GM23338 (cell line): ENCODE data around the gene CAPN8. TPM values are rescaled to one million over a fixed set of nuclear protein-coding genes. Genes with fewer than 3 reads are reported as not detected.

ENCODE experiments used
- ATAC-seq: fragments of 200-7000 bp; cut with Tn5 transposase; 3 replicates; pipeline ENCODE4 v1.9.1; 2020
- DNase-seq: peaks from one replicate; pipeline ENCODE4 v3.0.0-alpha.2; 2015; ENCODE audit warnings: low spot score
- H2AFZ ChIP-seq: fragments of 200-600 bp; sonication (generic); 2 replicates; pipeline ENCODE4 v1.8.0; 2016; ENCODE audit warnings: antibody characterized with exemption, mild to moderate bottlenecking, moderate library complexity
- H3F3A ChIP-seq: fragments of 200-600 bp; sonication (generic); replicated peaks from 2 replicates; pipeline ENCODE4 v1.8.0; 2017; ENCODE audit warnings: antibody characterized with exemption, mixed run types, low read depth
- H3K27ac ChIP-seq: fragments of 200-600 bp; sonication (generic); 2 replicates; pipeline ENCODE4 v1.6.1; 2016; ENCODE audit warnings: low read depth
- H3K27me3 ChIP-seq: fragments of 200-600 bp; sonication (generic); 2 replicates; pipeline ENCODE4 v1.8.0; 2016; ENCODE audit warnings: mild to moderate bottlenecking, mixed run types, moderate library complexity; ENCODE audit not compliant: insufficient read depth
- H3K36me3 ChIP-seq: fragments of 200-600 bp; sonication (generic); 2 replicates; pipeline ENCODE4 v1.8.0; 2016; ENCODE audit warnings: mild to moderate bottlenecking; ENCODE audit not compliant: insufficient read depth
- H3K4me1 ChIP-seq: fragments of 200-600 bp; sonication (generic); 2 replicates; pipeline ENCODE4 v1.8.0; 2016; ENCODE audit warnings: mild to moderate bottlenecking, moderate library complexity; ENCODE audit not compliant: insufficient read depth
- H3K4me2 ChIP-seq: fragments of 200-600 bp; sonication (generic); 2 replicates; pipeline ENCODE4 v1.7.1; 2017; ENCODE audit warnings: mixed run types
- H3K4me3 ChIP-seq: fragments of 200-600 bp; sonication (generic); 2 replicates; pipeline ENCODE4 v1.6.1; 2016; ENCODE audit warnings: mixed run types
- H3K79me2 ChIP-seq: fragments of 200-600 bp; sonication (generic); replicated peaks from 2 replicates; pipeline ENCODE4 v1.8.0; 2017; ENCODE audit warnings: mild to moderate bottlenecking; ENCODE audit not compliant: insufficient read depth
- H3K9me2 ChIP-seq: fragments of 200-600 bp; sonication (generic); 2 replicates; pipeline ENCODE4 v1.8.0; 2017; ENCODE audit not compliant: insufficient read depth
- H4K20me1 ChIP-seq: fragments of 200-600 bp; sonication (generic); replicated peaks from 2 replicates; pipeline ENCODE4 v1.8.0; 2017; ENCODE audit warnings: mild to moderate bottlenecking; ENCODE audit not compliant: insufficient read depth
- H3K27ac Mint-ChIP-seq: 2 replicates; pipeline ENCODE4 v1.8.0; 2020; ENCODE audit warnings: inconsistent platforms, mild to moderate bottlenecking, moderate library complexity, mixed read lengths
- H3K27me3 Mint-ChIP-seq: 3 replicates; pipeline ENCODE4 v1.8.0; 2022; ENCODE audit warnings: low read depth, mild to moderate bottlenecking, moderate library complexity, mixed read lengths, inconsistent platforms; ENCODE audit not compliant: insufficient read depth, poor library complexity
- H3K36me3 Mint-ChIP-seq: 3 replicates; pipeline ENCODE4 v1.8.0; 2021; ENCODE audit warnings: low read depth, mild to moderate bottlenecking, inconsistent platforms, moderate library complexity, mixed read lengths
- H3K4me1 Mint-ChIP-seq: 3 replicates; pipeline ENCODE4 v1.8.0; 2020; ENCODE audit warnings: mild to moderate bottlenecking, inconsistent platforms, mixed read lengths
- H3K4me3 Mint-ChIP-seq: 3 replicates; pipeline ENCODE4 v1.8.0; 2021; ENCODE audit warnings: moderate library complexity, mild to moderate bottlenecking, inconsistent platforms, mixed read lengths
- H3K9me3 Mint-ChIP-seq: 3 replicates; pipeline ENCODE4 v1.8.0; 2020; ENCODE audit warnings: moderate library complexity, mild to moderate bottlenecking, inconsistent platforms, mixed read lengths
- CREB1 ChIP-seq: fragments of 250-450 bp; sonication (Bioruptor Pico); IDR thresholded peaks from 2 replicates; pipeline ENCODE4 v1.5.0; 2020; ENCODE audit warnings: low read depth, mild to moderate bottlenecking, moderate library complexity
- CTCF ChIP-seq, 2 experiments: fragments of 200-600 bp in 1 of 2; sonication (generic) in 1 of 2; conservative IDR thresholded peaks; 2 replicates each; pipeline versions ENCODE4 v1.5.1 to v1.6.1; 2016 to 2017; ENCODE audit warnings: antibody characterized with exemption in 2 of 2, low read depth in 2 of 2, mild to moderate bottlenecking in 2 of 2, moderate library complexity in 1 of 2
- EZH2 ChIP-seq: fragments of 200-600 bp; sonication (generic); IDR thresholded peaks from one replicate; pipeline ENCODE4 v1.8.0; 2017; ENCODE audit warnings: antibody characterized with exemption, mild to moderate bottlenecking, low read depth; ENCODE audit not compliant: unreplicated experiment
- EZH2phosphoT487 ChIP-seq: fragments of 200-600 bp; sonication (generic); IDR thresholded peaks from one replicate; pipeline ENCODE4 v1.8.1; 2018; ENCODE audit warnings: antibody characterized with exemption; ENCODE audit not compliant: unreplicated experiment
- JUNB ChIP-seq: IDR thresholded peaks from one replicate; pipeline ENCODE4 v1.6.1; 2016; ENCODE audit warnings: antibody characterized with exemption; ENCODE audit not compliant: unreplicated experiment
- NANOG ChIP-seq: IDR thresholded peaks from 2 replicates; pipeline ENCODE4 v1.6.1; 2016; ENCODE audit warnings: antibody characterized with exemption, borderline replicate concordance
- POLR2AphosphoS5 ChIP-seq: IDR thresholded peaks from 2 replicates; pipeline ENCODE4 v1.6.1; 2016; ENCODE audit warnings: antibody characterized with exemption, low read depth
- REST ChIP-seq: IDR thresholded peaks from one replicate; pipeline ENCODE4 v1.6.1; 2018; ENCODE audit warnings: antibody characterized with exemption; ENCODE audit not compliant: unreplicated experiment
- STAT1 ChIP-seq: IDR thresholded peaks from one replicate; pipeline ENCODE4 v1.6.1; 2016; ENCODE audit warnings: antibody characterized with exemption; ENCODE audit not compliant: unreplicated experiment
- ZNF114 ChIP-seq: fragments of 250-450 bp; sonication (Bioruptor Pico); IDR thresholded peaks from 2 replicates; pipeline ENCODE4 v1.5.0; 2020; ENCODE audit warnings: mild to moderate bottlenecking, moderate library complexity
- ZNF331 ChIP-seq: fragments of 250-450 bp; sonication (Bioruptor Pico); IDR thresholded peaks from 2 replicates; pipeline ENCODE4 v1.5.0; 2020; ENCODE audit warnings: low read depth, mild to moderate bottlenecking, moderate library complexity
- polyA plus RNA-seq: library from polyadenylated mRNA; unstranded; fragments of >200 nt; fragmentation: Nextera tagmentation; extraction: Ambion mirVana; gene quantifications from 2 replicates; pipeline ENCODE4 v1.2.1, GENCODE V29; 2016
- total RNA-seq: library from RNA; depleted of rRNA; stranded (reverse); fragments of >200 nt; shearing (Covaris generic); gene quantifications from 2 replicates; pipeline ENCODE4 v1.2.3, GENCODE V29; 2014
- TF ChIP-seq, protein P1 (sequence below): fragments of 250-450 bp; sonication (Bioruptor Pico); IDR thresholded peaks from 2 replicates; pipeline ENCODE4 v1.5.0; 2020; ENCODE audit warnings: mild to moderate bottlenecking, moderate library complexity
- TF ChIP-seq, protein P2 (sequence below): IDR thresholded peaks from 2 replicates; pipeline ENCODE4 v1.6.1; 2016; ENCODE audit warnings: antibody characterized with exemption

CAPN8 gene
- total and polyA plus RNA-seq, 2 experiments from 2014 or later, result not detected

DNA sequence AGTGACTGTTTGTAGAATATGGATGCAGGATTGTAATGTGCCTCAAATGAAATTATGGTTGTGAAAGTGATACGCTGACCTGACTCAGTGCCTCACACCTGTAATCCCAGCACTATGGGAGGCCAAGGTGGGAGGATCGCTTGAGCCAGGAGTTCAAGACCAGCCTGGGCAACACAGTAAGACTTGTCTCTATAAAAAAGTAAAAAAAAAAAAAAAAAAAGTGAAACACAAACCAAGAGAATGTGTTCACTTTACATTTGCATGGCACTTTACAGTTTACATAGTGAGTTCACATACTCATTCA, 48.9 kb upstream of the CAPN8 start:
- H4K20me1 ChIP-seq, result no peaks in the 10 kb centered on the region

More for the DNA sequence above, 48.9 kb upstream of the CAPN8 start:
- Mint-ChIP-seq H3K27ac (no peak overlapping the region), H3K4me1 (peaks cover 46% of the 10 kb centered on the region), H3K4me3 (no peak overlapping the region), H3K9me3 (no peaks in the 10 kb centered on the region), H3K27me3 (peaks cover 30% of the 10 kb centered on the region), H3K36me3 (peaks cover 18% of the 10 kb centered on the region)
- no peaks in the 10 kb centered on the region for H3K9me2 ChIP-seq
- TF ChIP-seq ZNF114 (CRISPR knock-in tag), result no peak
- no peak for TF ChIP-seq REST
- no peak for TF ChIP-seq CTCF (conservative IDR thresholded peaks at IDR 0.05; ENCODE audit: low read depth in 2 of 2)
- TF ChIP-seq ZNF331 (CRISPR knock-in tag), result no peak
- no peak for TF ChIP-seq STAT1
- no peak for TF ChIP-seq JUNB
- TF ChIP-seq, protein P1, sequence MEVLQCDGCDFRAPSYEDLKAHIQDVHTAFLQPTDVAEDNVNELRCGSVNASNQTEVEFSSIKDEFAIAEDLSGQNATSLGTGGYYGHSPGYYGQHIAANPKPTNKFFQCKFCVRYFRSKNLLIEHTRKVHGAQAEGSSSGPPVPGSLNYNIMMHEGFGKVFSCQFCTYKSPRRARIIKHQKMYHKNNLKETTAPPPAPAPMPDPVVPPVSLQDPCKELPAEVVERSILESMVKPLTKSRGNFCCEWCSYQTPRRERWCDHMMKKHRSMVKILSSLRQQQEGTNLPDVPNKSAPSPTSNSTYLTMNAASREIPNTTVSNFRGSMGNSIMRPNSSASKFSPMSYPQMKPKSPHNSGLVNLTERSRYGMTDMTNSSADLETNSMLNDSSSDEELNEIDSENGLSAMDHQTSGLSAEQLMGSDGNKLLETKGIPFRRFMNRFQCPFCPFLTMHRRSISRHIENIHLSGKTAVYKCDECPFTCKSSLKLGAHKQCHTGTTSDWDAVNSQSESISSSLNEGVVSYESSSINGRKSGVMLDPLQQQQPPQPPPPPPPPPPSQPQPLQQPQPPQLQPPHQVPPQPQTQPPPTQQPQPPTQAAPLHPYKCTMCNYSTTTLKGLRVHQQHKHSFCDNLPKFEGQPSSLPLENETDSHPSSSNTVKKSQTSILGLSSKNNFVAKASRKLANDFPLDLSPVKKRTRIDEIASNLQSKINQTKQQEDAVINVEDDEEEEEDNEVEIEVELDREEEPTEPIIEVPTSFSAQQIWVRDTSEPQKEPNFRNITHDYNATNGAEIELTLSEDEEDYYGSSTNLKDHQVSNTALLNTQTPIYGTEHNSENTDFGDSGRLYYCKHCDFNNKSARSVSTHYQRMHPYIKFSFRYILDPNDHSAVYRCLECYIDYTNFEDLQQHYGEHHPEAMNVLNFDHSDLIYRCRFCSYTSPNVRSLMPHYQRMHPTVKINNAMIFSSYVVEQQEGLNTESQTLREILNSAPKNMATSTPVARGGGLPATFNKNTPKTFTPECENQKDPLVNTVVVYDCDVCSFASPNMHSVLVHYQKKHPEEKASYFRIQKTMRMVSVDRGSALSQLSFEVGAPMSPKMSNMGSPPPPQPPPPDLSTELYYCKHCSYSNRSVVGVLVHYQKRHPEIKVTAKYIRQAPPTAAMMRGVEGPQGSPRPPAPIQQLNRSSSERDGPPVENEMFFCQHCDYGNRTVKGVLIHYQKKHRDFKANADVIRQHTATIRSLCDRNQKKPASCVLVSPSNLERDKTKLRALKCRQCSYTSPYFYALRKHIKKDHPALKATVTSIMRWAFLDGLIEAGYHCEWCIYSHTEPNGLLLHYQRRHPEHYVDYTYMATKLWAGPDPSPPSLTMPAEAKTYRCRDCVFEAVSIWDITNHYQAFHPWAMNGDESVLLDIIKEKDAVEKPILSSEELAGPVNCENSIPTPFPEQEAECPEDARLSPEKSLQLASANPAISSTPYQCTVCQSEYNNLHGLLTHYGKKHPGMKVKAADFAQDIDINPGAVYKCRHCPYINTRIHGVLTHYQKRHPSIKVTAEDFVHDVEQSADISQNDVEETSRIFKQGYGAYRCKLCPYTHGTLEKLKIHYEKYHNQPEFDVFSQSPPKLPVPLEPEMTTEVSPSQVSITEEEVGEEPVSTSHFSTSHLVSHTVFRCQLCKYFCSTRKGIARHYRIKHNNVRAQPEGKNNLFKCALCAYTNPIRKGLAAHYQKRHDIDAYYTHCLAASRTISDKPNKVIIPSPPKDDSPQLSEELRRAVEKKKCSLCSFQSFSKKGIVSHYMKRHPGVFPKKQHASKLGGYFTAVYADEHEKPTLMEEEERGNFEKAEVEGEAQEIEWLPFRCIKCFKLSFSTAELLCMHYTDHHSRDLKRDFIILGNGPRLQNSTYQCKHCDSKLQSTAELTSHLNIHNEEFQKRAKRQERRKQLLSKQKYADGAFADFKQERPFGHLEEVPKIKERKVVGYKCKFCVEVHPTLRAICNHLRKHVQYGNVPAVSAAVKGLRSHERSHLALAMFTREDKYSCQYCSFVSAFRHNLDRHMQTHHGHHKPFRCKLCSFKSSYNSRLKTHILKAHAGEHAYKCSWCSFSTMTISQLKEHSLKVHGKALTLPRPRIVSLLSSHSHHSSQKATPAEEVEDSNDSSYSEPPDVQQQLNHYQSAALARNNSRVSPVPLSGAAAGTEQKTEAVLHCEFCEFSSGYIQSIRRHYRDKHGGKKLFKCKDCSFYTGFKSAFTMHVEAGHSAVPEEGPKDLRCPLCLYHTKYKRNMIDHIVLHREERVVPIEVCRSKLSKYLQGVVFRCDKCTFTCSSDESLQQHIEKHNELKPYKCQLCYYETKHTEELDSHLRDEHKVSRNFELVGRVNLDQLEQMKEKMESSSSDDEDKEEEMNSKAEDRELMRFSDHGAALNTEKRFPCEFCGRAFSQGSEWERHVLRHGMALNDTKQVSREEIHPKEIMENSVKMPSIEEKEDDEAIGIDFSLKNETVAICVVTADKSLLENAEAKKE (CRISPR knock-in tag), result no peak
- TF ChIP-seq EZH2, result no peak
- TF ChIP-seq, protein P2, sequence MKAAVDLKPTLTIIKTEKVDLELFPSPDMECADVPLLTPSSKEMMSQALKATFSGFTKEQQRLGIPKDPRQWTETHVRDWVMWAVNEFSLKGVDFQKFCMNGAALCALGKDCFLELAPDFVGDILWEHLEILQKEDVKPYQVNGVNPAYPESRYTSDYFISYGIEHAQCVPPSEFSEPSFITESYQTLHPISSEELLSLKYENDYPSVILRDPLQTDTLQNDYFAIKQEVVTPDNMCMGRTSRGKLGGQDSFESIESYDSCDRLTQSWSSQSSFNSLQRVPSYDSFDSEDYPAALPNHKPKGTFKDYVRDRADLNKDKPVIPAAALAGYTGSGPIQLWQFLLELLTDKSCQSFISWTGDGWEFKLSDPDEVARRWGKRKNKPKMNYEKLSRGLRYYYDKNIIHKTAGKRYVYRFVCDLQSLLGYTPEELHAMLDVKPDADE, result no peak
- no peak for TF ChIP-seq POLR2AphosphoS5
- TF ChIP-seq EZH2phosphoT487, result no peak
- TF ChIP-seq CREB1 (CRISPR knock-in tag), result no peak
- no peak for TF ChIP-seq NANOG
- no peak for ATAC-seq
- H3K4me1 ChIP-seq, result peaks cover 31% of the 10 kb centered on the region
- no peak overlapping the region for H3K4me3 ChIP-seq
- no peaks in the 10 kb centered on the region for H3K36me3 ChIP-seq
- H3K27ac ChIP-seq, result no peak overlapping the region
- H3K27me3 ChIP-seq, result peaks cover 77% of the 10 kb centered on the region
- H3K79me2 ChIP-seq, result no peaks in the 10 kb centered on the region
- H3K4me2 ChIP-seq, result no peak overlapping the region
- H3F3A ChIP-seq, result 0 out of 2 replicates have a peak, but pooled peaks cover under 1% of the 10 kb centered on the region
- H2AFZ ChIP-seq, result no peak overlapping the region
- no peak for DNase-seq
